Caco-2 (cell line): ENCODE data around the gene CPLX1. TPM values are rescaled to one million over a fixed set of nuclear protein-coding genes. Genes with fewer than 3 reads are reported as not detected.

ENCODE experiments used
- BruUV-seq: library from RNA; stranded (reverse); fragments of 400-500 nt; replicated peaks from 2 replicates; lab custom pipeline; 2021; lab: Mats Ljungman, UMichigan
- CTCF ChIA-PET: fragments of 300-600 bp; sonication (Branson Sonifier 250); formaldehyde crosslinking; loops from one replicate; lab custom pipeline; 2022; ENCODE audit warnings: antibody characterized with exemption; lab: Charles Lee
- POLR2A ChIA-PET: fragments of 300-600 bp; sonication (Branson Sonifier 250); formaldehyde crosslinking; loops from one replicate; lab custom pipeline; 2022; ENCODE audit warnings: antibody characterized with exemption; lab: Charles Lee
- DNase-seq, 2 experiments: peaks; one replicate each; pipeline versions ENCODE4 v3.0.0 to v3.0.0-alpha.2; 2020 to 2022
- H3K27me3 ChIP-seq: replicated peaks from 2 replicates; pipeline ENCODE4 v1.6.0; 2011; ENCODE audit warnings: low read length; ENCODE audit not compliant: control insufficient read depth, insufficient read depth
- H3K36me3 ChIP-seq: 2 replicates; pipeline ENCODE4 v1.5.1; 2011; ENCODE audit warnings: low read length; ENCODE audit not compliant: control insufficient read depth, insufficient read depth
- H3K4me1 ChIP-seq: fragments of 250-450 bp; sonication (Bioruptor Pico); 2 replicates; pipeline ENCODE4 v1.5.1; 2020; ENCODE audit warnings: mild to moderate bottlenecking
- H3K4me3 ChIP-seq: 2 replicates; pipeline ENCODE4 v1.5.1; 2011; ENCODE audit warnings: low read depth, mild to moderate bottlenecking, control low read depth, low read length
- H3K9me3 ChIP-seq: fragments of 250-450 bp; sonication (Bioruptor Pico); 2 replicates; pipeline ENCODE4 v1.5.1; 2020; ENCODE audit warnings: mild to moderate bottlenecking, moderate library complexity
- H3K27ac Mint-ChIP-seq: one replicate; pipeline ENCODE4 v1.8.0; 2022; ENCODE audit warnings: mixed read lengths; ENCODE audit not compliant: unreplicated experiment
- H3K27me3 Mint-ChIP-seq: one replicate; pipeline ENCODE4 v1.8.0; 2022; ENCODE audit warnings: mixed read lengths; ENCODE audit not compliant: insufficient read depth, unreplicated experiment
- H3K36me3 Mint-ChIP-seq: one replicate; pipeline ENCODE4 v1.8.0; 2022; ENCODE audit warnings: mild to moderate bottlenecking, mixed read lengths; ENCODE audit not compliant: insufficient read depth, unreplicated experiment
- H3K4me1 Mint-ChIP-seq: one replicate; pipeline ENCODE4 v1.8.0; 2022; ENCODE audit warnings: low read depth, mixed read lengths; ENCODE audit not compliant: unreplicated experiment
- H3K4me3 Mint-ChIP-seq: one replicate; pipeline ENCODE4 v1.8.0; 2022; ENCODE audit warnings: mild to moderate bottlenecking, moderate library complexity, mixed read lengths; ENCODE audit not compliant: unreplicated experiment
- H3K9me3 Mint-ChIP-seq: one replicate; pipeline ENCODE4 v1.8.0; 2022; ENCODE audit warnings: mixed read lengths; ENCODE audit not compliant: unreplicated experiment
- CTCF ChIP-seq, 2 experiments: fragments of 200-600 bp in 1 of 2; IDR thresholded peaks; 1 replicate in 1 of 2; 2 replicates in 1 of 2; pipeline versions ENCODE4 v1.5.1 to v1.8.0; 2011 to 2022; ENCODE audit warnings: antibody characterized with exemption in 1 of 2, control low read depth in 1 of 2, inconsistent platforms in 1 of 2, low read depth in 1 of 2, low read length in 1 of 2, mild to moderate bottlenecking in 1 of 2, moderate library complexity in 1 of 2; ENCODE audit not compliant: insufficient read depth in 1 of 2, severe bottlenecking in 1 of 2, unreplicated experiment in 1 of 2
- intact Hi-C: fragments of 100-400 bp; cut with micrococcal nuclease; formaldehyde crosslinking; loops from one replicate; pipeline ENCODE4 v1.10.0; 2022; ENCODE audit not compliant: unreplicated experiment
- total RNA-seq: library from RNA; stranded (reverse); gene quantifications from 2 replicates; pipeline ENCODE4 v1.2.3, GENCODE V29; 2022

The CPLX1 gene
- total RNA-seq, 1 experiment from 2014 or later: 20.9 TPM

GRCh38 chr4:823176-823760 lies 2.7 kb downstream of the CPLX1 start:
- no peaks in the 10 kb centered on the region for H3K36me3 Mint-ChIP-seq
- Histone ChIP-seq H3K4me3 (no peak overlapping the region), H3K9me3 (no peaks in the 10 kb centered on the region), H3K27me3 (no peaks in the 10 kb centered on the region), H3K4me1 (peaks cover 4% of the 10 kb centered on the region; the same call in 1 of the 2 replicates), H3K36me3 (no peaks in the 10 kb centered on the region)
- no peak overlapping the region for H3K27ac Mint-ChIP-seq
- H3K4me1 Mint-ChIP-seq: no peaks in the 10 kb centered on the region
- no peak for TF ChIP-seq CTCF (IDR thresholded peaks at IDR 0.05; ENCODE audit: insufficient read depth in 1 of 2, low read depth in 1 of 2, low read length in 1 of 2, severe bottlenecking in 1 of 2, unreplicated experiment in 1 of 2)
- no peak overlapping the region for H3K4me3 Mint-ChIP-seq
- DNase-seq: no peak
- BruUV-seq: no TSS peak
- intact Hi-C loops: no loop called here
- POLR2A ChIA-PET: no interaction called here
- peaks cover 10% of the 10 kb centered on the region for H3K27me3 Mint-ChIP-seq
- CTCF ChIA-PET: no interaction called here
- no peaks in the 10 kb centered on the region for H3K9me3 Mint-ChIP-seq

GRCh38 chr4:822361-823175 lies 3.4 kb downstream of the CPLX1 start:
- peaks cover 4% of the 10 kb centered on the region; the same call in 1 of the 2 replicates for H3K4me1 ChIP-seq
- Mint-ChIP-seq H3K27ac (no peak overlapping the region), H3K36me3 (no peaks in the 10 kb centered on the region), H3K27me3 (peaks cover 6% of the 10 kb centered on the region), H3K4me1 (no peaks in the 10 kb centered on the region), H3K4me3 (no peak overlapping the region), H3K9me3 (no peaks in the 10 kb centered on the region)
- ChIA-PET CTCF (no interaction called here), POLR2A (no interaction called here)
- no peak for DNase-seq
- H3K9me3 ChIP-seq: no peaks in the 10 kb centered on the region
- no peak overlapping the region for H3K4me3 ChIP-seq
- H3K36me3 ChIP-seq: no peaks in the 10 kb centered on the region
- TF ChIP-seq CTCF (IDR thresholded peaks at IDR 0.05; ENCODE audit: insufficient read depth in 1 of 2, low read depth in 1 of 2, low read length in 1 of 2, severe bottlenecking in 1 of 2, unreplicated experiment in 1 of 2): no peak
- intact Hi-C loops: no loop called here
- no peaks in the 10 kb centered on the region for H3K27me3 ChIP-seq
- BruUV-seq: no TSS peak

- Mint-ChIP-seq H3K27me3 (peaks cover 6% of the 10 kb centered on the region), H3K4me3 (no peak overlapping the region), H3K36me3 (no peaks in the 10 kb centered on the region), H3K27ac (no peak overlapping the region), H3K9me3 (no peaks in the 10 kb centered on the region), H3K4me1 (no peaks in the 10 kb centered on the region)
- no peak for TF ChIP-seq CTCF (IDR thresholded peaks at IDR 0.05; ENCODE audit: insufficient read depth in 1 of 2, low read depth in 1 of 2, low read length in 1 of 2, severe bottlenecking in 1 of 2, unreplicated experiment in 1 of 2)
- Histone ChIP-seq H3K9me3 (no peaks in the 10 kb centered on the region), H3K4me3 (no peak overlapping the region), H3K27me3 (no peaks in the 10 kb centered on the region), H3K36me3 (no peaks in the 10 kb centered on the region), H3K4me1 (peaks cover 4% of the 10 kb centered on the region; the same call in 1 of the 2 replicates)
- ChIA-PET POLR2A (no interaction called here), CTCF (no interaction called here)
- intact Hi-C loops: no loop called here
- no peak for DNase-seq
- BruUV-seq: no TSS peak
Measured at GRCh38 chr4:821631-822030, 4.3 kb downstream of the CPLX1 start.
